HCT116 (cell line): ENCODE data around the gene FGD4. TPM values are rescaled to one million over a fixed set of nuclear protein-coding genes. Genes with fewer than 3 reads are reported as not detected.

Experiments
- ATAC-seq: fragments of 200-7000 bp; cut with Tn5 transposase; 2 replicates; pipeline ENCODE4 v1.9.1; 2020; ENCODE audit warnings: mild to moderate bottlenecking, moderate library complexity
- BruUV-seq: library from RNA; stranded (reverse); fragments of 400-500 nt; replicated peaks from 2 replicates; lab custom pipeline; 2021; lab: Mats Ljungman, UMichigan
- CTCF ChIA-PET: fragments of 300-600 bp; sonication (Branson Sonifier 250); formaldehyde crosslinking; loops from one replicate; lab custom pipeline; 2021; ENCODE audit warnings: antibody characterized with exemption; lab: Charles Lee
- POLR2A ChIA-PET: fragments of 300-600, 350-600 bp; sonication (Branson Sonifier 250); formaldehyde crosslinking; loops from one replicate; lab custom pipeline; 2021; ENCODE audit warnings: antibody characterized with exemption; lab: Charles Lee
- RAD21 ChIA-PET, 2 experiments: fragments of 300-600 bp; sonication (Branson Sonifier 250); formaldehyde crosslinking; loops; one replicate each; lab custom pipeline; 2023; ENCODE audit warnings: low total read pairs in 2 of 2; ENCODE audit not compliant: uncharacterized antibody in 2 of 2, unreplicated experiment in 2 of 2, low non-redundant PET in 1 of 2; lab: Charles Lee
- DNase-seq: peaks from one replicate; pipeline ENCODE4 v3.0.0-alpha.2; 2010; ENCODE audit warnings: low read depth, low spot score
- H2AFZ ChIP-seq: fragments of 200-600 bp; shearing (Covaris generic), sonication (generic); 2 replicates; pipeline ENCODE4 v1.6.1; 2017; ENCODE audit warnings: low read depth, mixed run types, mixed read lengths, antibody characterized with exemption, low read length; ENCODE audit not compliant: poor library complexity, severe bottlenecking
- H3K27ac ChIP-seq: 2 replicates; pipeline ENCODE4 v1.5.1; 2012; ENCODE audit warnings: low read depth, low read length
- H3K27me3 ChIP-seq: fragments of 200-600 bp; sonication (generic); 2 replicates; pipeline ENCODE4 v1.6.1; 2016; ENCODE audit warnings: mixed run types, low read length, mixed read lengths; ENCODE audit not compliant: insufficient read depth
- H3K36me3 ChIP-seq, 2 experiments: fragments of 200-500 bp in 1 of 2; fragments of 200-600 bp in 1 of 2; sonication (Bioruptor generic) in 1 of 2; sonication (generic) in 1 of 2; 2 replicates each; pipeline versions ENCODE4 v1.5.1 to v1.6.1; 2014 to 2016; ENCODE audit warnings: low read length in 2 of 2, inconsistent platforms in 1 of 2, mixed read lengths in 1 of 2, mixed run types in 1 of 2; ENCODE audit not compliant: insufficient read depth in 2 of 2, control insufficient read depth in 1 of 2
- H3K4me1 ChIP-seq, 2 experiments: fragments of 200-600 bp in 1 of 2; sonication (generic) in 1 of 2; 2 replicates each; pipeline versions ENCODE4 v1.5.1 to v1.6.1; 2012 to 2017; ENCODE audit warnings: low read length in 2 of 2, inconsistent platforms in 1 of 2, mild to moderate bottlenecking in 1 of 2, mixed read lengths in 1 of 2, mixed run types in 1 of 2, moderate library complexity in 1 of 2; ENCODE audit not compliant: insufficient read depth in 2 of 2, control insufficient read depth in 1 of 2
- H3K4me2 ChIP-seq: fragments of 200-600 bp; sonication (generic); 2 replicates; pipeline ENCODE4 v1.6.1; 2017; ENCODE audit warnings: mixed run types, low read length, mixed read lengths
- H3K4me3 ChIP-seq, 2 experiments: fragments of 200-600 bp in 1 of 2; sonication (generic) in 1 of 2; replicated peaks in 1 of 2; 2 replicates each; pipeline ENCODE4 v1.5.1; 2011 to 2016; ENCODE audit warnings: low read length in 2 of 2, control low read depth in 1 of 2, low read depth in 1 of 2, mild to moderate bottlenecking in 1 of 2, mixed read lengths in 1 of 2, mixed run types in 1 of 2
- H3K79me2 ChIP-seq: fragments of 200-600 bp; sonication (generic); 2 replicates; pipeline ENCODE4 v1.6.1; 2017; ENCODE audit warnings: mild to moderate bottlenecking, mixed run types, low read length, moderate library complexity, mixed read lengths; ENCODE audit not compliant: insufficient read depth
- H3K9ac ChIP-seq: fragments of 200-600 bp; sonication (generic); 2 replicates; pipeline ENCODE4 v1.6.1; 2016; ENCODE audit warnings: low read length, mixed read lengths
- H3K9me2 ChIP-seq: fragments of 200-600 bp; sonication (generic), shearing (Covaris generic); 2 replicates; pipeline ENCODE4 v1.6.1; 2017; ENCODE audit warnings: mixed run types, mild to moderate bottlenecking, moderate library complexity; ENCODE audit not compliant: insufficient read depth
- H3K9me3 ChIP-seq, 2 experiments: fragments of 200-500 bp in 1 of 2; fragments of 200-600 bp in 1 of 2; sonication (Bioruptor generic) in 1 of 2; sonication (generic) in 1 of 2; 2 replicates each; pipeline ENCODE4 v1.6.1; 2014 to 2017; ENCODE audit warnings: low read length in 2 of 2, mixed read lengths in 2 of 2, inconsistent platforms in 1 of 2, low read depth in 1 of 2, mild to moderate bottlenecking in 1 of 2, mixed run types in 1 of 2, moderate library complexity in 1 of 2; ENCODE audit not compliant: control insufficient read depth in 1 of 2, insufficient read depth in 1 of 2
- H4K20me1 ChIP-seq: fragments of 200-600 bp; sonication (generic), shearing (Covaris generic); 2 replicates; pipeline ENCODE4 v1.6.1; 2017; ENCODE audit warnings: mixed run types, mild to moderate bottlenecking, moderate library complexity; ENCODE audit not compliant: insufficient read depth
- CBX3 ChIP-seq: IDR thresholded peaks from 2 replicates; pipeline ENCODE4 v1.6.1; 2012; ENCODE audit warnings: low read depth
- CEBPB ChIP-seq: IDR thresholded peaks from 2 replicates; pipeline ENCODE4 v1.6.1; 2012; ENCODE audit warnings: low read depth
- EGR1 ChIP-seq: IDR thresholded peaks from 2 replicates; pipeline ENCODE4 v1.6.1; 2012; ENCODE audit warnings: low read depth
- ELF1 ChIP-seq: IDR thresholded peaks from 2 replicates; pipeline ENCODE4 v1.6.1; 2012; ENCODE audit warnings: low read depth, borderline replicate concordance
- EZH2 ChIP-seq: fragments of 200-600 bp; sonication (generic); IDR thresholded peaks from 2 replicates; pipeline ENCODE4 v1.6.1; 2017; ENCODE audit warnings: antibody characterized with exemption, mixed run types
- FOSL1 ChIP-seq: IDR thresholded peaks from 2 replicates; pipeline ENCODE4 v1.6.1; 2012; ENCODE audit warnings: low read depth
- JUND ChIP-seq: IDR thresholded peaks from 2 replicates; pipeline ENCODE4 v1.6.1; 2012
- POLR2A ChIP-seq: IDR thresholded peaks from 2 replicates; pipeline ENCODE4 v1.7.0; 2011; ENCODE audit warnings: borderline replicate concordance; ENCODE audit not compliant: insufficient read depth, insufficient read length; ENCODE audit errors: extremely low read depth
- POLR2AphosphoS5 ChIP-seq: IDR thresholded peaks from 2 replicates; pipeline ENCODE4 v1.6.1; 2011; ENCODE audit warnings: mild to moderate bottlenecking, low read depth, low read length, moderate library complexity
- RAD21 ChIP-seq: IDR thresholded peaks from 2 replicates; pipeline ENCODE4 v1.6.1; 2012; ENCODE audit warnings: low read depth, mild to moderate bottlenecking
- SP1 ChIP-seq: IDR thresholded peaks from 2 replicates; pipeline ENCODE4 v1.6.1; 2012; ENCODE audit warnings: low read depth
- TCF7L2 ChIP-seq: IDR thresholded peaks from 2 replicates; pipeline ENCODE4 v1.7.0; 2011; ENCODE audit warnings: borderline replicate concordance, inconsistent platforms; ENCODE audit not compliant: insufficient read depth, insufficient read length; ENCODE audit errors: extremely low read depth
- ZFX ChIP-seq: fragments of 450-650 bp; IDR thresholded peaks from 2 replicates; pipeline ENCODE4 v1.6.1; 2017
- ZNF274 ChIP-seq: fragments of 200-500 bp; sonication (Bioruptor generic); IDR thresholded peaks from 2 replicates; pipeline ENCODE4 v1.6.1; 2014; ENCODE audit warnings: mild to moderate bottlenecking, low read depth, low read length, inconsistent platforms
- intact Hi-C: fragments of 100-400 bp; cut with micrococcal nuclease; formaldehyde crosslinking; loops from 2 replicates; pipeline ENCODE4 v1.10.0; 2022
- total RNA-seq: library from RNA; stranded (reverse); gene quantifications from one replicate; pipeline ENCODE4 v1.2.1, GENCODE V29; 2021; ENCODE audit not compliant: unreplicated experiment
- TF ChIP-seq, protein P1 (sequence below): IDR thresholded peaks from 2 replicates; pipeline ENCODE4 v1.6.1; 2011; ENCODE audit warnings: mild to moderate bottlenecking, low read length, moderate library complexity; ENCODE audit not compliant: insufficient replicate concordance; ENCODE audit errors: extremely low read depth
- TF ChIP-seq, protein P2 (sequence below), 3 experiments: fragments of 200-600 bp in 1 of 3; sonication (generic) in 1 of 3; IDR thresholded peaks in 2 of 3; conservative IDR thresholded peaks in 1 of 3; 2 replicates each; pipeline ENCODE4 v1.5.1; 2012 to 2017; ENCODE audit warnings: low read depth in 2 of 3, low read length in 2 of 3, antibody characterized with exemption in 1 of 3, borderline replicate concordance in 1 of 3, control low read depth in 1 of 3, mild to moderate bottlenecking in 1 of 3, mixed read lengths in 1 of 3, mixed run types in 1 of 3, moderate library complexity in 1 of 3; ENCODE audit not compliant: insufficient read depth in 1 of 3
- TF ChIP-seq, protein P3 (sequence below): IDR thresholded peaks from 2 replicates; pipeline ENCODE4 v1.6.1; 2012
- TF ChIP-seq, protein P4 (sequence below): IDR thresholded peaks from 2 replicates; pipeline ENCODE4 v1.6.1; 2012

Gene FGD4
- total RNA-seq, 1 experiment from 2014 or later, result 7.7 TPM

DNA sequence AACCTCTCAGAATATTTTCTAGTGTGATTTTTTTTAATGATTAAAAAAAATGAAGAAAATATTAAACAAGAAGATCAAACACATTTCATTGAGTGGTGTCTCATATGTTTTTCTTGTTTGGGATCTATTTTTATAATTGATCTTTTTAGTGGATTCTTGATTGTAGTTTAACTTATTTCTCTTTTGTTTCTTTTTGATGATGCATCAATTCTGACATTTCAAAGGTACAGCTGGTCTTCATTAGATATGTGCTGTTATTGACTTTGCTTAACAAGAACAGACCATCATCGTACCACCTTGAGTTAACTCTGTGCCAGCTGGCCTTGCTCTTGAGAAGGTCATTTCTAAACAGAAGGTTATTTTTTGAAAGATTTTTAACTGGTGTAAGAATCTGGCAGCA is 45.8 kb upstream of the FGD4 start:
- Histone ChIP-seq H3K9me3 (no peaks in the 10 kb centered on the region), H4K20me1 (no peaks in the 10 kb centered on the region), H3K9ac (no peak overlapping the region), H3K36me3 (no peaks in the 10 kb centered on the region), H3K4me3 (no peak overlapping the region), H3K9me2 (no peaks in the 10 kb centered on the region), H3K27ac (no peak overlapping the region), H2AFZ (no peak overlapping the region), H3K4me1 (no peaks in the 10 kb centered on the region), H3K4me2 (no peak overlapping the region), H3K27me3 (no peaks in the 10 kb centered on the region), H3K79me2 (no peaks in the 10 kb centered on the region)
- RAD21 ChIA-PET, result no interaction called here
- intact Hi-C loops, result no loop called here
- no TSS peak for BruUV-seq
- POLR2A ChIA-PET, result no interaction called here
- CTCF ChIA-PET, result no interaction called here
- TF ChIP-seq EGR1 (no peak), SP1 (no peak), ELF1 (no peak), JUND (no peak), EZH2 (no peak), CEBPB (no peak), POLR2A (no peak), CBX3 (no peak), ZNF274 (no peak)
- ATAC-seq (no peak), DNase-seq (no peak)

DNA sequence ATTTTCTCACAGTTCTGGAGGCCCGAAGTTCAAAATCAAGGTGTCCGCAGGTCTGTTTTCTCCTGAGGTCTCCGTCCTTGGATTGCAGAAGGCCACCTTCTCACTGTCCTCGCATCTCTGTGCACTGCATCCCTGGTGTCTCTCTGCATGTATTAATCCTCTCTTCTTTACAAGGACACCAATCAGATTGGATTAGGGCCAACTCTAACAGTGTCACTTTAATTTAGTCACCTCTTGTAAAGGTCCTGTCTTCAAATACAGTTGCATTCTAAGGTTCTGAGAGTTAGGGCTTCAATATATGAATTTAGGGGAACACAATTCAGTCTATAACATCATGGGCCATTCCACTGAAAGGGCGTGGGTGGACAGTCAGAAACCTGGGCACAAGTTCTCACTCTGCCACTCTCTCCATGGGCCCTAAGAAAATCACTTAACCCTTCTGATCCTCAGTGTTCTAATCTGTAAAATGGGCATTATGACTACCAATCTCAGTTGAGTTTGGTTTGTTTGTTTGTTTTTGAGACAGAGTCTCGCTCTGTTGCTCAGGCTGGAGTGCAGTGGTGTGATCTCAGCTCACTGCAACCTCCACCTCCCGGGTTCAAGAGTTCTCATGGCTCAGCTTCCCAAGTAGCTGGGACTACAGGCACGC is 41.6 kb upstream of the FGD4 start:
- Histone ChIP-seq H3K9me3 (no peaks in the 10 kb centered on the region), H2AFZ (no peak overlapping the region), H3K27ac (no peak overlapping the region), H3K4me2 (no peak overlapping the region), H3K27me3 (no peaks in the 10 kb centered on the region), H3K9me2 (no peaks in the 10 kb centered on the region), H3K9ac (no peak overlapping the region), H4K20me1 (no peaks in the 10 kb centered on the region), H3K79me2 (no peaks in the 10 kb centered on the region), H3K4me3 (no peak overlapping the region), H3K4me1 (no peaks in the 10 kb centered on the region), H3K36me3 (no peaks in the 10 kb centered on the region)
- CTCF ChIA-PET, result no interaction called here
- DNase-seq, result no peak
- BruUV-seq, result no TSS peak
- ATAC-seq, result no peak
- RAD21 ChIA-PET, result no interaction called here
- intact Hi-C loops, result no loop called here
- POLR2A ChIA-PET, result no interaction called here
- TF ChIP-seq ZFX, result no peak
- TF ChIP-seq ELF1, result no peak
- no peak for TF ChIP-seq TCF7L2
- TF ChIP-seq POLR2AphosphoS5, result no peak
- no peak for TF ChIP-seq SP1
- TF ChIP-seq EZH2, result no peak
- no peak for TF ChIP-seq FOSL1
- no peak for TF ChIP-seq EGR1
- TF ChIP-seq RAD21, result no peak
- no peak for TF ChIP-seq CBX3
- TF ChIP-seq, protein P1, sequence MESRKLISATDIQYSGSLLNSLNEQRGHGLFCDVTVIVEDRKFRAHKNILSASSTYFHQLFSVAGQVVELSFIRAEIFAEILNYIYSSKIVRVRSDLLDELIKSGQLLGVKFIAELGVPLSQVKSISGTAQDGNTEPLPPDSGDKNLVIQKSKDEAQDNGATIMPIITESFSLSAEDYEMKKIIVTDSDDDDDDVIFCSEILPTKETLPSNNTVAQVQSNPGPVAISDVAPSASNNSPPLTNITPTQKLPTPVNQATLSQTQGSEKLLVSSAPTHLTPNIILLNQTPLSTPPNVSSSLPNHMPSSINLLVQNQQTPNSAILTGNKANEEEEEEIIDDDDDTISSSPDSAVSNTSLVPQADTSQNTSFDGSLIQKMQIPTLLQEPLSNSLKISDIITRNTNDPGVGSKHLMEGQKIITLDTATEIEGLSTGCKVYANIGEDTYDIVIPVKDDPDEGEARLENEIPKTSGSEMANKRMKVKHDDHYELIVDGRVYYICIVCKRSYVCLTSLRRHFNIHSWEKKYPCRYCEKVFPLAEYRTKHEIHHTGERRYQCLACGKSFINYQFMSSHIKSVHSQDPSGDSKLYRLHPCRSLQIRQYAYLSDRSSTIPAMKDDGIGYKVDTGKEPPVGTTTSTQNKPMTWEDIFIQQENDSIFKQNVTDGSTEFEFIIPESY, result no peak
- TF ChIP-seq, protein P2, sequence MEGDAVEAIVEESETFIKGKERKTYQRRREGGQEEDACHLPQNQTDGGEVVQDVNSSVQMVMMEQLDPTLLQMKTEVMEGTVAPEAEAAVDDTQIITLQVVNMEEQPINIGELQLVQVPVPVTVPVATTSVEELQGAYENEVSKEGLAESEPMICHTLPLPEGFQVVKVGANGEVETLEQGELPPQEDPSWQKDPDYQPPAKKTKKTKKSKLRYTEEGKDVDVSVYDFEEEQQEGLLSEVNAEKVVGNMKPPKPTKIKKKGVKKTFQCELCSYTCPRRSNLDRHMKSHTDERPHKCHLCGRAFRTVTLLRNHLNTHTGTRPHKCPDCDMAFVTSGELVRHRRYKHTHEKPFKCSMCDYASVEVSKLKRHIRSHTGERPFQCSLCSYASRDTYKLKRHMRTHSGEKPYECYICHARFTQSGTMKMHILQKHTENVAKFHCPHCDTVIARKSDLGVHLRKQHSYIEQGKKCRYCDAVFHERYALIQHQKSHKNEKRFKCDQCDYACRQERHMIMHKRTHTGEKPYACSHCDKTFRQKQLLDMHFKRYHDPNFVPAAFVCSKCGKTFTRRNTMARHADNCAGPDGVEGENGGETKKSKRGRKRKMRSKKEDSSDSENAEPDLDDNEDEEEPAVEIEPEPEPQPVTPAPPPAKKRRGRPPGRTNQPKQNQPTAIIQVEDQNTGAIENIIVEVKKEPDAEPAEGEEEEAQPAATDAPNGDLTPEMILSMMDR (IDR thresholded peaks at IDR 0.05 in 2 of 3, conservative IDR thresholded peaks at IDR 0.05 in 1 of 3; ENCODE audit: borderline replicate concordance in 1 of 3, insufficient read depth in 1 of 3, low read depth in 2 of 3, low read length in 2 of 3), result no peak
- TF ChIP-seq, protein P3, sequence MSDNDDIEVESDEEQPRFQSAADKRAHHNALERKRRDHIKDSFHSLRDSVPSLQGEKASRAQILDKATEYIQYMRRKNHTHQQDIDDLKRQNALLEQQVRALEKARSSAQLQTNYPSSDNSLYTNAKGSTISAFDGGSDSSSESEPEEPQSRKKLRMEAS, result no peak
- TF ChIP-seq, protein P4, sequence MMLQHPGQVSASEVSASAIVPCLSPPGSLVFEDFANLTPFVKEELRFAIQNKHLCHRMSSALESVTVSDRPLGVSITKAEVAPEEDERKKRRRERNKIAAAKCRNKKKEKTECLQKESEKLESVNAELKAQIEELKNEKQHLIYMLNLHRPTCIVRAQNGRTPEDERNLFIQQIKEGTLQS, result no peak
